Measurements from ENCODE around the gene SLC34A1.
A peak's percentile ranks its signal among the peaks of the same experiment; 100 is the strongest.

SLC34A1 gene

GRCh38 chr5:177370488-177371119, 13.6 kb upstream of the SLC34A1 start (continued):
- TF ChIP-seq ZIC2 (tag by site-specific recombination; IDR thresholded peaks at IDR 0.05) (peak; percentile 42), ZNF19 (tag by site-specific recombination; IDR thresholded peaks at IDR 0.05; ENCODE audit: low read depth) (no peak), ZNF157 (tag by site-specific recombination; IDR thresholded peaks at IDR 0.05) (no peak), ZNF560 (tag by site-specific recombination; IDR thresholded peaks at IDR 0.05; ENCODE audit: borderline replicate concordance) (no peak), ZNF830 (tag by site-specific recombination; IDR thresholded peaks at IDR 0.05; ENCODE audit: low read depth) (no peak), ZNF223 (tag by site-specific recombination; IDR thresholded peaks at IDR 0.05) (no peak), KLF8 (tag by site-specific recombination; IDR thresholded peaks at IDR 0.05) (peak; percentile 58; the same call in 1 of the 2 replicates), ZSCAN5A (tag by site-specific recombination; IDR thresholded peaks at IDR 0.05) (no peak)

- peak overlapping the region; percentile 63 for H3K4me3 ChIP-seq (ENCODE audit: low read depth, low read length)
- CTCF ChIA-PET = interaction anchor here (0.6 to 6.1 kb wide), 27 partner anchors 8 to 1260 kb away, joined by 3 to 65 read pairs (median 4); partner anchors contain the start of genes GRK6, LMAN2, MXD3 and PFN3
Measured at GRCh38 chr5:177371120-177372033, 12.9 kb upstream of the SLC34A1 start.

More at GRCh38 chr5:177371120-177372033, 12.9 kb upstream of the SLC34A1 start:
- POLR2A ChIA-PET = interaction anchor here (0.8 to 2.4 kb wide), 16 partner anchors 8 to 126 kb away, joined by 3 to 26 read pairs (median 4); partner anchors contain the start of genes GRK6, LMAN2, MXD3 and PDLIM7
- Histone ChIP-seq H3K4me1 (ENCODE audit: control insufficient read depth, insufficient read depth, low read length) (peaks cover 6% of the 10 kb centered on the region; the same call in 1 of the 2 replicates), H3K9me3 (ENCODE audit: control insufficient read depth, insufficient read depth, low read depth, low read length) (no peaks in the 10 kb centered on the region), H3K27ac (ENCODE audit: extremely low read depth, low read depth, low read length) (peak overlapping the region; percentile 88), H3K36me3 (ENCODE audit: control insufficient read depth in 2 of 2, insufficient read depth in 1 of 2, low read length in 2 of 2) (peaks cover 0 to 5% of the 10 kb centered on the region in 2 experiments; a peak in 1 of 3 replicates)
- TF ChIP-seq ZNF169 (tag by site-specific recombination; IDR thresholded peaks at IDR 0.05) = 0 out of 2 replicates have a peak, but pooled peaks have one; percentile 19
- TF ChIP-seq ZNF692 (tag by site-specific recombination; IDR thresholded peaks at IDR 0.05) = peak; percentile 62
- TF ChIP-seq MZF1 (tag by site-specific recombination; IDR thresholded peaks at IDR 0.05; ENCODE audit: borderline replicate concordance) = no peak
- TF ChIP-seq IKZF3 (tag by site-specific recombination; IDR thresholded peaks at IDR 0.05) = no peak
- TF ChIP-seq GLIS2 (tag by site-specific recombination; IDR thresholded peaks at IDR 0.05) = peak; percentile 66
- no peak for TF ChIP-seq ZSCAN4 (tag by site-specific recombination; IDR thresholded peaks at IDR 0.05)
- TF ChIP-seq ZNF16 (tag by site-specific recombination; IDR thresholded peaks at IDR 0.05; ENCODE audit: low read depth) = no peak
- 0 out of 2 replicates have a peak, but pooled peaks have one; percentile 33 for TF ChIP-seq ZNF341 (tag by site-specific recombination; IDR thresholded peaks at IDR 0.05; ENCODE audit: low read depth)
- 0 out of 2 replicates have a peak, but pooled peaks have one; percentile 34 for TF ChIP-seq ZFP69B (tag by site-specific recombination; IDR thresholded peaks at IDR 0.05)
- peak; percentile 85 for TF ChIP-seq PRDM10 (tag by site-specific recombination; IDR thresholded peaks at IDR 0.05)

All from HEK293 (cell line).